ENCODE measurements around the gene CBARP.
"Not testable (repeated sequence)": the region's sequence is repeated elsewhere in the genome, so short reads cannot be mapped to it uniquely, and the experiment has no call there.

CBARP gene

GRCh38 chr19:1224047-1224825 is 13.6 kb downstream of the CBARP start:
- DNase-seq, result no peak

- peak; percentile 84 for DNase-seq
Observed at GRCh38 chr19:1223018-1223855, 14.6 kb downstream of the CBARP start.

- no peak for DNase-seq
Observed at GRCh38 chr19:1222394-1222793, 15.4 kb downstream of the CBARP start.

GRCh38 chr19:1221904-1222255 is 15.9 kb downstream of the CBARP start:
- DNase-seq, result no peak

- no peak for DNase-seq
Observed at GRCh38 chr19:1220976-1221903, 16.6 kb downstream of the CBARP start.

GRCh38 chr19:1220477-1220930 is 17.3 kb downstream of the CBARP start:
- DNase-seq, result no peak

GRCh38 chr19:1219786-1220476 is 17.9 kb downstream of the CBARP start:
- no peak for DNase-seq

- DNase-seq, result no peak
Observed at GRCh38 chr19:1218751-1219567, 18.8 kb downstream of the CBARP start.

- DNase-seq, result no peak
Observed at GRCh38 chr19:1217366-1217765, 20.4 kb downstream of the CBARP start.

GRCh38 chr19:1216756-1217155 is 21.0 kb downstream of the CBARP start:
- DNase-seq, result no peak

- DNase-seq, result peak; percentile 81
Observed at GRCh38 chr19:1214862-1215731, 22.7 kb downstream of the CBARP start.

GRCh38 chr19:1214299-1214861 is 23.4 kb downstream of the CBARP start:
- no peak for DNase-seq

GRCh38 chr19:1213391-1214286 is 24.2 kb downstream of the CBARP start:
- peak; percentile 82 for DNase-seq

- DNase-seq, result peak; percentile 74
Observed at GRCh38 chr19:1211494-1212234, 26.1 kb downstream of the CBARP start.

GRCh38 chr19:1210227-1210538 is 27.6 kb downstream of the CBARP start:
- DNase-seq, result no peak

- DNase-seq, result not testable (repeated sequence)
Observed at GRCh38 chr19:1208830-1209229, 29.0 kb downstream of the CBARP start.

- DNase-seq, result peak; percentile 43
Observed at GRCh38 chr19:1206864-1207450, 30.8 kb downstream of the CBARP start.

Measured in islet precursor cell (in vitro differentiated cells).